IMR-90 (cell line): Measurements from ENCODE around the gene EML1. TPM values are rescaled to one million over a fixed set of nuclear protein-coding genes. Genes with fewer than 3 reads are reported as not detected.

Experiments used
- ATAC-seq: fragments of 200-7000 bp; cut with Tn5 transposase; 2 replicates; pipeline ENCODE4 v1.9.1; 2020; ENCODE audit warnings: low read depth, mild to moderate bottlenecking, moderate library complexity
- BruUV-seq: library from RNA; stranded (reverse); fragments of 400-500 nt; replicated peaks from 2 replicates; lab custom pipeline; 2021; lab: Mats Ljungman, UMichigan
- CTCF ChIA-PET: fragments of 300-600 bp; formaldehyde crosslinking; extraction: SDS; loops from one replicate; lab custom pipeline; 2021; ENCODE audit warnings: antibody characterized with exemption; lab: Yijun Ruan, JAX
- POLR2A ChIA-PET: fragments of 300-600 bp; sonication (Branson Sonifier 250); formaldehyde crosslinking; loops from one replicate; lab custom pipeline; 2022; ENCODE audit warnings: antibody characterized with exemption; ENCODE audit not compliant: unreplicated experiment; lab: Charles Lee
- DNase-seq: peaks from one replicate; pipeline ENCODE4 v3.0.0; 2013
- H2AFZ ChIP-seq: replicated peaks from 2 replicates; pipeline ENCODE3; 2013; ENCODE audit warnings: low read length, mild to moderate bottlenecking; ENCODE audit not compliant: poor library complexity
- H2AK5ac ChIP-seq: 2 replicates; pipeline ENCODE4 v1.6.1; 2013; ENCODE audit warnings: low read depth, low read length, inconsistent platforms
- H2AK9ac ChIP-seq: replicated peaks from 2 replicates; pipeline ENCODE3; 2013; ENCODE audit warnings: mild to moderate bottlenecking, low read depth, low read length, moderate library complexity; ENCODE audit not compliant: poor library complexity
- H2BK120ac ChIP-seq: 2 replicates; pipeline ENCODE4 v1.6.1; 2013; ENCODE audit warnings: low read depth, low read length, inconsistent platforms
- H2BK15ac ChIP-seq: 3 replicates; pipeline ENCODE4 v1.6.1; 2013; ENCODE audit warnings: low read depth, low read length, inconsistent platforms
- H2BK20ac ChIP-seq: 2 replicates; pipeline ENCODE4 v1.6.1; 2013; ENCODE audit warnings: low read depth, mild to moderate bottlenecking, inconsistent platforms, low read length, moderate library complexity
- H2BK5ac ChIP-seq: 2 replicates; pipeline ENCODE4 v1.6.1; 2013; ENCODE audit warnings: mild to moderate bottlenecking, low read depth, low read length, inconsistent platforms; ENCODE audit not compliant: poor library complexity, severe bottlenecking
- H3K14ac ChIP-seq: replicated peaks from 2 replicates; pipeline ENCODE4 v1.6.1; 2013; ENCODE audit warnings: low read depth, low read length, inconsistent platforms
- H3K18ac ChIP-seq: 2 replicates; pipeline ENCODE4 v1.6.1; 2013; ENCODE audit warnings: low read depth, low read length, control low read depth
- H3K23ac ChIP-seq: 2 replicates; pipeline ENCODE4 v1.6.1; 2013; ENCODE audit warnings: low read depth, low read length, inconsistent platforms
- H3K27ac ChIP-seq: 2 replicates; pipeline ENCODE4 v1.5.1; 2013; ENCODE audit warnings: mild to moderate bottlenecking, control low read depth, low read length; ENCODE audit not compliant: insufficient read depth
- H3K27me3 ChIP-seq: 2 replicates; pipeline ENCODE4 v1.6.1; 2013; ENCODE audit warnings: low read length; ENCODE audit not compliant: control insufficient read depth, insufficient read depth
- H3K36me3 ChIP-seq: 2 replicates; pipeline ENCODE4 v1.6.1; 2013; ENCODE audit warnings: low read length, mixed read lengths; ENCODE audit not compliant: control insufficient read depth, insufficient read depth
- H3K4ac ChIP-seq: 2 replicates; pipeline ENCODE4 v1.6.1; 2013; ENCODE audit warnings: low read depth, low read length, inconsistent platforms
- H3K4me1 ChIP-seq: 2 replicates; pipeline ENCODE4 v1.6.1; 2013; ENCODE audit warnings: low read length, mixed read lengths; ENCODE audit not compliant: control insufficient read depth, insufficient read depth
- H3K4me2 ChIP-seq: 2 replicates; pipeline ENCODE4 v1.6.1; 2013; ENCODE audit warnings: low read depth, mild to moderate bottlenecking, control low read depth, low read length, moderate library complexity
- H3K4me3 ChIP-seq: 2 replicates; pipeline ENCODE4 v1.5.1; 2013; ENCODE audit warnings: low read depth, mild to moderate bottlenecking, control low read depth, low read length, moderate library complexity; ENCODE audit not compliant: insufficient read depth
- H3K56ac ChIP-seq: 2 replicates; pipeline ENCODE4 v1.6.1; 2013; ENCODE audit warnings: low read length, inconsistent platforms; ENCODE audit not compliant: insufficient read depth; ENCODE audit errors: extremely low read depth
- H3K79me1 ChIP-seq, 2 experiments: 2 replicates each; pipeline ENCODE4 v1.6.1; 2013; ENCODE audit warnings: low read length in 2 of 2, inconsistent platforms in 1 of 2, low read depth in 1 of 2
- H3K9ac ChIP-seq: 2 replicates; pipeline ENCODE4 v1.6.1; 2013; ENCODE audit warnings: low read depth, low read length, control low read depth
- H3K9me1 ChIP-seq: 2 replicates; pipeline ENCODE4 v1.6.1; 2013; ENCODE audit warnings: low read length, inconsistent platforms; ENCODE audit not compliant: insufficient read depth
- H3K9me3 ChIP-seq: 2 replicates; pipeline ENCODE4 v1.6.1; 2013; ENCODE audit warnings: low read length; ENCODE audit not compliant: control insufficient read depth, insufficient read depth
- H4K20me1 ChIP-seq: 2 replicates; pipeline ENCODE4 v1.6.1; 2013; ENCODE audit warnings: low read length, inconsistent platforms; ENCODE audit not compliant: insufficient read depth
- H4K5ac ChIP-seq: 2 replicates; pipeline ENCODE4 v1.6.1; 2013; ENCODE audit warnings: mild to moderate bottlenecking, low read depth, low read length, control low read depth
- H4K8ac ChIP-seq, 2 experiments: 2 replicates each; pipeline ENCODE4 v1.6.1; 2013; ENCODE audit warnings: low read depth in 2 of 2, low read length in 2 of 2, control low read depth in 1 of 2, inconsistent platforms in 1 of 2
- H4K91ac ChIP-seq: 2 replicates; pipeline ENCODE4 v1.6.1; 2013; ENCODE audit warnings: low read depth, low read length, inconsistent platforms; ENCODE audit not compliant: insufficient read depth
- MAFK ChIP-seq: IDR thresholded peaks from 2 replicates; pipeline ENCODE4 v1.6.1; 2012; ENCODE audit warnings: low read depth, low read length, improper control_type of control experiment
- WGBS, 2 experiments: methylation state at CpG; one replicate each; pipeline versions ENCODE4 v1.1.5 to v1.1.7; 2013; ENCODE audit warnings: missing lambda C conversion rate in 2 of 2; ENCODE audit not compliant: insufficient read length in 1 of 2; ENCODE audit errors: extremely low coverage in 2 of 2; 5-methylcytosine and 5-hydroxymethylcytosine counted together
- dilution Hi-C: fragments of 300-500 bp; cut with HindIII; formaldehyde crosslinking; loops from one replicate; pipeline ENCODE4 v1.14.3; 2018; ENCODE audit warnings: low sequenced_read_pairs; ENCODE audit not compliant: unreplicated experiment
- in situ Hi-C: fragments of 300-500 bp; cut with MboI; formaldehyde crosslinking; loops from 3 replicates; pipeline ENCODE4 v1.14.3; 2019; ENCODE audit warnings: low sequenced_read_pairs, inconsistent platforms, mixed read lengths
- intact Hi-C: fragments of 100-400 bp; cut with micrococcal nuclease; formaldehyde crosslinking; loops from 2 replicates; pipeline ENCODE4 v1.10.0; 2022
- polyA plus RNA-seq, 3 experiments: library from polyadenylated mRNA; depleted of rRNA; stranded (reverse); fragments of >200 nt; gene quantifications; 2 replicates each; pipeline ENCODE4 v1.2.3, GENCODE V29; 2012; ENCODE audit warnings: low replicate concordance in 1 of 3
- total RNA-seq: library from RNA; depleted of rRNA; stranded (reverse); fragments of >200 nt; gene quantifications from 2 replicates; pipeline ENCODE4 v1.2.3, GENCODE V29; 2012

Gene EML1
- total and polyA plus RNA-seq, 2 of the 4 experiments (the other 2 are of a cell fraction): 14.0 to 42.3 TPM

- peaks cover 5% of the 10 kb centered on the region for H3K4me1 ChIP-seq
- H2AFZ ChIP-seq: no peak overlapping the region
- H3K4me3 ChIP-seq: no peak overlapping the region
- no peak overlapping the region for H3K18ac ChIP-seq
- no peak overlapping the region for H3K9ac ChIP-seq
- H2AK5ac ChIP-seq: no peak overlapping the region
- H3K14ac ChIP-seq: no peak overlapping the region
- peaks cover 7% of the 10 kb centered on the region; the same call in 1 of the 2 replicates for H3K9me1 ChIP-seq
- H3K23ac ChIP-seq: no peak overlapping the region
- H2AK9ac ChIP-seq: no peak overlapping the region
- WGBS, 2 experiments: no CpG with 5 or more reads among the region's 10 CpGs
- H3K56ac ChIP-seq: no peak overlapping the region
- peaks cover 5% of the 10 kb centered on the region for H3K27me3 ChIP-seq
- H4K8ac ChIP-seq: no peak overlapping the region
- no peak overlapping the region for H2BK15ac ChIP-seq
- H3K4me2 ChIP-seq: no peak overlapping the region
- H2BK5ac ChIP-seq: no peak overlapping the region
- H3K79me1 ChIP-seq: peaks cover 32 to 67% of the 10 kb centered on the region in 2 experiments
- no TSS peak for BruUV-seq
- no peak for TF ChIP-seq MAFK
- dilution Hi-C loops (no loop called here), intact Hi-C loops (no loop called here), in situ Hi-C loops (no loop called here)
- ChIA-PET CTCF (interaction anchor here (1.6 kb wide), 1 partner anchor 27 kb away, joined by 3 read pairs; the partner anchor contains the start of gene EML1), POLR2A (no interaction called here)
- H4K5ac ChIP-seq: no peak overlapping the region
- DNase-seq (no peak), ATAC-seq (no peak)
- H2BK120ac ChIP-seq: no peak overlapping the region
- H2BK20ac ChIP-seq: no peak overlapping the region
- no peak overlapping the region for H3K27ac ChIP-seq
- no peak overlapping the region for H4K91ac ChIP-seq
- peaks cover 90% of the 10 kb centered on the region for H4K20me1 ChIP-seq
- peaks cover 8% of the 10 kb centered on the region for H3K36me3 ChIP-seq
- no peak overlapping the region for H3K4ac ChIP-seq
- H3K9me3 ChIP-seq: no peaks in the 10 kb centered on the region
These were observed 27.6 kb downstream of the EML1 start for GRCh38 chr14:99820702-99821331.
